ENCODE data around the gene CTRB1. TPM values are rescaled to one million over a fixed set of nuclear protein-coding genes. Genes with fewer than 3 reads are reported as not detected.

The CTRB1 gene
- total and polyA plus RNA-seq, 2 of the 13 experiments (the other 11 are each of a cell fraction or from before 2014, with no cell fraction given), result not detected

DNA sequence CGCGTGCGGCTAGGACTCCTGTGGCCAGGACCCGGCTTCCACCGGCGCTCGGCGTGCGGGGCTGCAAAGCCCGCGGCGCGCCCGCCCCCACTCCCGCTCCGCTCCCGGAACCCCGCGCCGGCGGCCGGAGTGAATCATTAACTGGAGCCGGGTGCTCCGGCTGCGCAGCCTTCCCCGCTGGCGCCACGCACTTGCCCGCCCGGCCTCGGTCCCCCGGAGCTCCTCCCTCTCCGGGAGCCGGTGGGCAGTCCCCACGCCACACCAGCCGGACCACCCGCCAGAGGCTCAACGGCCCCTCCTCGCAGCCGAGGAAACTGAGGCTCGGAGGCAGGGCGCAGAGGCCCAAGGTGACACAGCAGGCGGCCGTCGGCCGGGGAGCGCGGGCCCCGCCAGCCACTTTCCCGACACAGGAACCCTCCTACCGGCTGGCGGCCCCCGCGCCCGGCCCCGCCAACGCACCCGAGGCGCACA, 32.1 kb downstream of the CTRB1 start (continued):
- TF ChIP-seq ZNF382 (CRISPR knock-in tag; IDR thresholded peaks at IDR 0.05; ENCODE audit: borderline replicate concordance), result no peak
- TF ChIP-seq ATM (IDR thresholded peaks at IDR 0.05; ENCODE audit: borderline replicate concordance), result no peak
- TF ChIP-seq CHD4 (IDR thresholded peaks at IDR 0.05; ENCODE audit: borderline replicate concordance, low read length), result no peak
- TF ChIP-seq YEATS4 (CRISPR knock-in tag; IDR thresholded peaks at IDR 0.05; ENCODE audit: borderline replicate concordance), result peak; percentile 64
- TF ChIP-seq GTF3A (CRISPR knock-in tag; conservative IDR thresholded peaks at IDR 0.05), result no peak
- no peak for TF ChIP-seq ZNF775 (CRISPR knock-in tag; IDR thresholded peaks at IDR 0.05; ENCODE audit: borderline replicate concordance)
- TF ChIP-seq HDAC1 (CRISPR knock-in tag; IDR thresholded peaks at IDR 0.05), result peak; percentile 81
- peak; percentile 41; the same call in 1 of the 2 replicates for TF ChIP-seq ZNF143 (CRISPR knock-in tag; IDR thresholded peaks at IDR 0.05)
- TF ChIP-seq KDM3A (CRISPR knock-in tag; IDR thresholded peaks at IDR 0.05; ENCODE audit: low read depth), result no peak
- peak; percentile 88 for TF ChIP-seq SAFB2 (CRISPR knock-in tag; IDR thresholded peaks at IDR 0.05; ENCODE audit: borderline replicate concordance, low read depth)
- no peak for TF ChIP-seq KDM4B (CRISPR knock-in tag; IDR thresholded peaks at IDR 0.05)
- TF ChIP-seq, protein P1, sequence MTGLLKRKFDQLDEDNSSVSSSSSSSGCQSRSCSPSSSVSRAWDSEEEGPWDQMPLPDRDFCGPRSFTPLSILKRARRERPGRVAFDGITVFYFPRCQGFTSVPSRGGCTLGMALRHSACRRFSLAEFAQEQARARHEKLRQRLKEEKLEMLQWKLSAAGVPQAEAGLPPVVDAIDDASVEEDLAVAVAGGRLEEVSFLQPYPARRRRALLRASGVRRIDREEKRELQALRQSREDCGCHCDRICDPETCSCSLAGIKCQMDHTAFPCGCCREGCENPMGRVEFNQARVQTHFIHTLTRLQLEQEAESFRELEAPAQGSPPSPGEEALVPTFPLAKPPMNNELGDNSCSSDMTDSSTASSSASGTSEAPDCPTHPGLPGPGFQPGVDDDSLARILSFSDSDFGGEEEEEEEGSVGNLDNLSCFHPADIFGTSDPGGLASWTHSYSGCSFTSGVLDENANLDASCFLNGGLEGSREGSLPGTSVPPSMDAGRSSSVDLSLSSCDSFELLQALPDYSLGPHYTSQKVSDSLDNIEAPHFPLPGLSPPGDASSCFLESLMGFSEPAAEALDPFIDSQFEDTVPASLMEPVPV (CRISPR knock-in tag; IDR thresholded peaks at IDR 0.05), result no peak; the same call in 1 of the 2 replicates
- no peak for TF ChIP-seq TEAD3 (CRISPR knock-in tag; optimal IDR thresholded peaks at IDR 0.05; ENCODE audit: borderline replicate concordance)
- TF ChIP-seq TRIM24 (CRISPR knock-in tag; IDR thresholded peaks at IDR 0.05), result no peak
- peak; percentile 36; the same call in 1 of the 2 replicates for TF ChIP-seq REPIN1 (CRISPR knock-in tag; IDR thresholded peaks at IDR 0.05; ENCODE audit: borderline replicate concordance, low read depth)
- TF ChIP-seq, protein P2, sequence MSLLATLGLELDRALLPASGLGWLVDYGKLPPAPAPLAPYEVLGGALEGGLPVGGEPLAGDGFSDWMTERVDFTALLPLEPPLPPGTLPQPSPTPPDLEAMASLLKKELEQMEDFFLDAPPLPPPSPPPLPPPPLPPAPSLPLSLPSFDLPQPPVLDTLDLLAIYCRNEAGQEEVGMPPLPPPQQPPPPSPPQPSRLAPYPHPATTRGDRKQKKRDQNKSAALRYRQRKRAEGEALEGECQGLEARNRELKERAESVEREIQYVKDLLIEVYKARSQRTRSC (CRISPR knock-in tag; IDR thresholded peaks at IDR 0.05; ENCODE audit: low read depth), result no peak
- no peak for TF ChIP-seq STAT5B (CRISPR knock-in tag; IDR thresholded peaks at IDR 0.05)
- peak; percentile 77 for TF ChIP-seq ISL2 (CRISPR knock-in tag; IDR thresholded peaks at IDR 0.05)
- TF ChIP-seq, protein P3, sequence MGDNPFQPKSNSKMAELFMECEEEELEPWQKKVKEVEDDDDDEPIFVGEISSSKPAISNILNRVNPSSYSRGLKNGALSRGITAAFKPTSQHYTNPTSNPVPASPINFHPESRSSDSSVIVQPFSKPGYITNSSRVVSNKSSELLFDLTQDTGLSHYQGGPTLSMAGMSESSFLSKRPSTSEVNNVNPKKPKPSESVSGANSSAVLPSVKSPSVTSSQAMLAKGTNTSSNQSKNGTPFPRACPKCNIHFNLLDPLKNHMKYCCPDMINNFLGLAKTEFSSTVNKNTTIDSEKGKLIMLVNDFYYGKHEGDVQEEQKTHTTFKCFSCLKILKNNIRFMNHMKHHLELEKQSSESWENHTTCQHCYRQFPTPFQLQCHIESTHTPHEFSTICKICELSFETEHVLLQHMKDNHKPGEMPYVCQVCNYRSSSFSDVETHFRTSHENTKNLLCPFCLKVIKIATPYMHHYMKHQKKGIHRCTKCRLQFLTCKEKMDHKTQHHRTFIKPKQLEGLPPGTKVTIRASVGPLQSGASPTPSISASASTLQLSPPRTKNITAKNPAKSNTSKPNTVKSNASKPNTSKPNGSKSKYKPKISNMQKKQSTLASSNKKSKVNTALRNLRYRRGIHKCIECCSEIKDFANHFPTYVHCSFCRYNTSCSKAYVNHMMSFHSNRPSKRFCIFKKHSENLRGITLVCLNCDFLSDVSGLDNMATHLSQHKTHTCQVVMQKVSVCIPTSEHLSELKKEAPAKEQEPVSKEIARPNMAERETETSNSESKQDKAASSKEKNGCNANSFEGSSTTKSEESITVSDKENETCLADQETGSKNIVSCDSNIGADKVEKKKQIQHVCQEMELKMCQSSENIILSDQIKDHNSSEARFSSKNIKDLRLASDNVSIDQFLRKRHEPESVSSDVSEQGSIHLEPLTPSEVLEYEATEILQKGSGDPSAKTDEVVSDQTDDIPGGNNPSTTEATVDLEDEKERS (CRISPR knock-in tag; IDR thresholded peaks at IDR 0.05), result peak; percentile 8; the same call in 1 of the 2 replicates
- TF ChIP-seq ZNF232 (CRISPR knock-in tag; IDR thresholded peaks at IDR 0.05; ENCODE audit: borderline replicate concordance), result 0 out of 2 replicates have a peak, but pooled peaks have one; percentile 15
- TF ChIP-seq HNRNPL (IDR thresholded peaks at IDR 0.05; ENCODE audit: low read depth, low read length), result no peak
- no peak for TF ChIP-seq SIX1 (CRISPR knock-in tag; IDR thresholded peaks at IDR 0.05; ENCODE audit: borderline replicate concordance)
- peak; percentile 69 for TF ChIP-seq POLR2G (IDR thresholded peaks at IDR 0.05; ENCODE audit: low read depth, low read length)
- TF ChIP-seq, protein P4, sequence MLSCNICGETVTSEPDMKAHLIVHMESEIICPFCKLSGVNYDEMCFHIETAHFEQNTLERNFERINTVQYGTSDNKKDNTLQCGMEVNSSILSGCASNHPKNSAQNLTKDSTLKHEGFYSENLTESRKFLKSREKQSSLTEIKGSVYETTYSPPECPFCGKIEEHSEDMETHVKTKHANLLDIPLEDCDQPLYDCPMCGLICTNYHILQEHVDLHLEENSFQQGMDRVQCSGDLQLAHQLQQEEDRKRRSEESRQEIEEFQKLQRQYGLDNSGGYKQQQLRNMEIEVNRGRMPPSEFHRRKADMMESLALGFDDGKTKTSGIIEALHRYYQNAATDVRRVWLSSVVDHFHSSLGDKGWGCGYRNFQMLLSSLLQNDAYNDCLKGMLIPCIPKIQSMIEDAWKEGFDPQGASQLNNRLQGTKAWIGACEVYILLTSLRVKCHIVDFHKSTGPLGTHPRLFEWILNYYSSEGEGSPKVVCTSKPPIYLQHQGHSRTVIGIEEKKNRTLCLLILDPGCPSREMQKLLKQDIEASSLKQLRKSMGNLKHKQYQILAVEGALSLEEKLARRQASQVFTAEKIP (CRISPR knock-in tag; IDR thresholded peaks at IDR 0.05; ENCODE audit: borderline replicate concordance), result no peak
- TF ChIP-seq NCOA2 (CRISPR knock-in tag; IDR thresholded peaks at IDR 0.05), result no peak
